Activated T-helper 1 cell treated with anti-CD3 and anti-CD28 coated beads, Interleukin-2, amount 50 U/mL, for 16 hours (primary cell): Measurements from ENCODE around the gene CKMT2.

Experiments
- DNase-seq, 2 donors: peaks; one replicate each; pipeline ENCODE4 v3.0.0-alpha.2; 2020; ENCODE audit warnings: low read depth in 1 of 2, low spot score in 1 of 2

CKMT2 gene

GRCh38 chr5:81302596-81302995 lies 69.5 kb downstream of the CKMT2 start:
- DNase-seq = no peak

GRCh38 chr5:81303563-81303962 lies 70.4 kb downstream of the CKMT2 start:
- no peak for DNase-seq

DNA sequence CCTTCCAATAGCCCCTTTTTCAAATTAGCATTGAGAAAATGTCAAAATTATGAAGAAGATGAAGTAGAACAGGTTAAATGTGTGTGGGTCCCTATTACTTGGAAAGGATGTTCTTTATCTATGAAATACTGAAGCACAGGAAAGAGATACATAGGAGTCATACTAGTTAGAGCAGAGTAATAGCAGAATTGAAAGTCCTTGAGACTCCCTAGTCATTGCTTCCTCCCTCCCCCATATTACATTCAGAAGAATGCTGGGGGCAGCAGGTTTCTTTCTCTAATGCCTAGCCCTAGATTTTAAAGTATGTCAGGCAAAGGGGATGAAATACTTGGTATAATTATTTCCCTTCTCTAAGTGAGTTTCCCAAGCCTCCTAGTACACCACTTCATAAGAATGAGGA lies 72.7 kb downstream of the CKMT2 start:
- DNase-seq = no peak

DNA sequence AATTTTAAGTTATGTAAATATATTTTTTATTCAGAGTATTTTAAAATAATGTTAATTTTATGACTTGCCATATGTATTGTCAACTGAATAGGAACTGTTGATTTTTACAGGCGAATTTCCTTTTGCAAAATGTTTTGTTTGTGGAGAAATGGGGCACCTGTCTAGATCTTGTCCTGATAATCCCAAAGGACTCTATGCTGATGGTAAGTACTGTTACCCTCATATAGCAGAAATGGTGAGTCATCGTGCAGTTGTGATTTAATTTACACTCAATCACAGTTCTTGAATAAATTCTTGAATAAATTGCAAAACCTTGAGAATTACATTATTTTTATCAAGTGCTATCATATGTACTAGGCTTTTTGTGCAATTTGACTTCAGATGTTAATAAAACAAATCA lies 75.7 kb downstream of the CKMT2 start:
- no peak for DNase-seq

GRCh38 chr5:81310402-81311063 lies 77.4 kb downstream of the CKMT2 start:
- no peak for DNase-seq

GRCh38 chr5:81313278-81313677 lies 80.2 kb downstream of the CKMT2 start:
- no peak for DNase-seq

GRCh38 chr5:81313686-81314085 lies 80.6 kb downstream of the CKMT2 start:
- DNase-seq = no peak

- DNase-seq = no peak
Observed at GRCh38 chr5:81314581-81314980, 81.5 kb downstream of the CKMT2 start.

DNA sequence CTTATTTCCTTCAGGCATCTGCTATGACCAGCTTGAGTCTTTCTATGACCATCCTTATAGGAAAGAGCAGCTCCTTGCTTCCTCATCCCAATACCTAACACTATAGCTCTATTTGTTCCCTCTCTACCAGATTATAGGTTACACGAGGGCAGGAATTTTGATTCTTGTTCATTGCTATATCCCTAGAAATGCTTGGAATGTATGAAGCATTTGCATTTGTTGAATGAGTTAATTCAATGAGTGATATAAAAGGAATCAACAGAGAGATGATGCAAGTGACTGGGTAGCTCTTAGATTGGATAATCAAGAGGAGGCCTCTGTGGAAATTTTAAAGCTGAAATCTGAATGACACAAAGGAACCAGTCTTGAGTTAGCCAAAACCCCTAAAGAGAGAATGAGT lies 82.2 kb downstream of the CKMT2 start:
- no peak for DNase-seq

GRCh38 chr5:81315830-81316229 lies 82.7 kb downstream of the CKMT2 start:
- DNase-seq = no peak
